Measurements from ENCODE around the gene HOXD4. TPM values are rescaled to one million over a fixed set of nuclear protein-coding genes. Genes with fewer than 3 reads are reported as not detected.

Gene HOXD4
- total RNA-seq, 1 experiment from 2014 or later, result 1.2 TPM

GRCh38 chr2:176145085-176145969, 6.0 kb upstream of the HOXD4 start:
- CTCF ChIA-PET, result interaction anchor here (0.6 to 1.0 kb wide), 2 partner anchors 8 to 310 kb away, joined by 5 read pairs; no protein-coding TSS in a partner anchor
- no peaks in the 10 kb centered on the region for H3K4me1 Mint-ChIP-seq (ENCODE audit: low read depth, unreplicated experiment)
- H3K4me3 Mint-ChIP-seq (ENCODE audit: unreplicated experiment), result no peak overlapping the region
- Histone ChIP-seq H3K27me3 (replicated peaks; ENCODE audit: control insufficient read depth, insufficient read depth, low read length) (0 out of 2 replicates have a peak, but pooled peaks cover 1% of the 10 kb centered on the region), H3K36me3 (ENCODE audit: control insufficient read depth, insufficient read depth, low read length) (no peaks in the 10 kb centered on the region), H3K4me3 (ENCODE audit: low read depth, low read length) (no peak overlapping the region), H3K9me3 (no peaks in the 10 kb centered on the region), H3K4me1 (no peaks in the 10 kb centered on the region)
- intact Hi-C loops (cut with micrococcal nuclease; ENCODE audit: unreplicated experiment), result no loop called here
- TF ChIP-seq CTCF (IDR thresholded peaks at IDR 0.05; ENCODE audit: insufficient read depth in 1 of 2, low read depth in 1 of 2, low read length in 1 of 2, severe bottlenecking in 1 of 2, unreplicated experiment in 1 of 2), result no peak
- H3K27ac Mint-ChIP-seq (ENCODE audit: unreplicated experiment), result no peak overlapping the region
- H3K36me3 Mint-ChIP-seq (ENCODE audit: insufficient read depth, unreplicated experiment), result no peaks in the 10 kb centered on the region
- DNase-seq, result no peak
- POLR2A ChIA-PET, result no interaction called here
- H3K27me3 Mint-ChIP-seq (ENCODE audit: insufficient read depth, unreplicated experiment), result peaks cover 11% of the 10 kb centered on the region
- H3K9me3 Mint-ChIP-seq (ENCODE audit: unreplicated experiment), result no peaks in the 10 kb centered on the region
- no TSS peak for BruUV-seq (replicated peaks)

- POLR2A ChIA-PET, result no interaction called here
- Histone ChIP-seq H3K4me1 (no peaks in the 10 kb centered on the region), H3K9me3 (no peaks in the 10 kb centered on the region), H3K27me3 (replicated peaks; ENCODE audit: control insufficient read depth, insufficient read depth, low read length) (0 out of 2 replicates have a peak, but pooled peaks cover 1% of the 10 kb centered on the region), H3K4me3 (ENCODE audit: low read depth, low read length) (no peak overlapping the region), H3K36me3 (ENCODE audit: control insufficient read depth, insufficient read depth, low read length) (no peaks in the 10 kb centered on the region)
- no TSS peak for BruUV-seq (replicated peaks)
- intact Hi-C loops (cut with micrococcal nuclease; ENCODE audit: unreplicated experiment), result no loop called here
- no peak for TF ChIP-seq CTCF (IDR thresholded peaks at IDR 0.05; ENCODE audit: insufficient read depth in 1 of 2, low read depth in 1 of 2, low read length in 1 of 2, severe bottlenecking in 1 of 2, unreplicated experiment in 1 of 2)
- Mint-ChIP-seq H3K27me3 (ENCODE audit: insufficient read depth, unreplicated experiment) (peaks cover 13% of the 10 kb centered on the region), H3K27ac (ENCODE audit: unreplicated experiment) (no peak overlapping the region), H3K36me3 (ENCODE audit: insufficient read depth, unreplicated experiment) (no peaks in the 10 kb centered on the region), H3K4me1 (ENCODE audit: low read depth, unreplicated experiment) (no peaks in the 10 kb centered on the region), H3K4me3 (ENCODE audit: unreplicated experiment) (no peak overlapping the region), H3K9me3 (ENCODE audit: unreplicated experiment) (no peaks in the 10 kb centered on the region)
- CTCF ChIA-PET, result interaction anchor here (0.6 kb wide), 1 partner anchor 9 kb away, joined by 5 read pairs; no protein-coding TSS in a partner anchor
- DNase-seq, result no peak
These were observed 5.2 kb upstream of the HOXD4 start for GRCh38 chr2:176146101-176146500.

- Histone ChIP-seq H3K36me3 (ENCODE audit: control insufficient read depth, insufficient read depth, low read length) (no peaks in the 10 kb centered on the region), H3K4me1 (no peaks in the 10 kb centered on the region), H3K4me3 (ENCODE audit: low read depth, low read length) (no peak overlapping the region), H3K27me3 (replicated peaks; ENCODE audit: control insufficient read depth, insufficient read depth, low read length) (0 out of 2 replicates have a peak, but pooled peaks cover 1% of the 10 kb centered on the region), H3K9me3 (no peaks in the 10 kb centered on the region)
- no TSS peak for BruUV-seq (replicated peaks)
- intact Hi-C loops (cut with micrococcal nuclease; ENCODE audit: unreplicated experiment), result no loop called here
- POLR2A ChIA-PET, result no interaction called here
- H3K27me3 Mint-ChIP-seq (ENCODE audit: insufficient read depth, unreplicated experiment), result peaks cover 8% of the 10 kb centered on the region
- no peaks in the 10 kb centered on the region for H3K4me1 Mint-ChIP-seq (ENCODE audit: low read depth, unreplicated experiment)
- no peak overlapping the region for H3K4me3 Mint-ChIP-seq (ENCODE audit: unreplicated experiment)
- CTCF ChIA-PET, result no interaction called here
- DNase-seq, result no peak
- H3K27ac Mint-ChIP-seq (ENCODE audit: unreplicated experiment), result no peak overlapping the region
- H3K36me3 Mint-ChIP-seq (ENCODE audit: insufficient read depth, unreplicated experiment), result no peaks in the 10 kb centered on the region
- H3K9me3 Mint-ChIP-seq (ENCODE audit: unreplicated experiment), result no peaks in the 10 kb centered on the region
- no peak for TF ChIP-seq CTCF (IDR thresholded peaks at IDR 0.05; ENCODE audit: insufficient read depth in 1 of 2, low read depth in 1 of 2, low read length in 1 of 2, severe bottlenecking in 1 of 2, unreplicated experiment in 1 of 2)
These were observed 4.7 kb upstream of the HOXD4 start for GRCh38 chr2:176146645-176147044.
